GM20431 (cell line): Measurements from ENCODE around the gene CSMD2.

Experiments used
- in situ Hi-C: fragments of 300-500 bp; cut with MseI, MboI; formaldehyde crosslinking; loops from one replicate; pipeline ENCODE4 v1.15.0; 2020; ENCODE audit warnings: low sequenced_read_pairs; ENCODE audit not compliant: unreplicated experiment

CSMD2 gene

GRCh38 chr1:33792651-33793050 is 372.4 kb downstream of the CSMD2 start:
- in situ Hi-C loops: no loop called here

- in situ Hi-C loops: no loop called here
Observed at GRCh38 chr1:33792216-33792615, 372.8 kb downstream of the CSMD2 start.

- in situ Hi-C loops: no loop called here
Observed at GRCh38 chr1:33791251-33791650, 373.8 kb downstream of the CSMD2 start.

- in situ Hi-C loops: no loop called here
Observed at GRCh38 chr1:33790577-33790976, 374.5 kb downstream of the CSMD2 start.

DNA sequence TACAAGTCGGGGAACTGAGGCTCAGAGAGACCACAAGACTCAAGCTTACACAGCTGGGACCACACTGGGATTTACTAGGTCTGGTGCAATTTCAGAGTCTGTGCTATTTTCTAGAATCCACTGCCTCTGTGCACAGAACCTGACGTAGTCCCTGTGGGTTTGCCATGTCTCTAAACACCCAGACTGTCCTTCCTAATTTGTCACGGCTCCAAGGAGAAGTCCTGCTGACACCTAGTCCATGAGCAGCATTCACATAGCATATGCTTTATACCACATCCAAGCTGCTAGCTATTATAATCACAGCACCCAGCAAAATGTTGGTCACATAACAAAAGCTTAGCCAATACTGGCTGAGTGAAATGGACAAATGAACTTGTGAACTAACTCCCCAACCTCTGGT is 380.2 kb downstream of the CSMD2 start:
- in situ Hi-C loops: no loop called here

DNA sequence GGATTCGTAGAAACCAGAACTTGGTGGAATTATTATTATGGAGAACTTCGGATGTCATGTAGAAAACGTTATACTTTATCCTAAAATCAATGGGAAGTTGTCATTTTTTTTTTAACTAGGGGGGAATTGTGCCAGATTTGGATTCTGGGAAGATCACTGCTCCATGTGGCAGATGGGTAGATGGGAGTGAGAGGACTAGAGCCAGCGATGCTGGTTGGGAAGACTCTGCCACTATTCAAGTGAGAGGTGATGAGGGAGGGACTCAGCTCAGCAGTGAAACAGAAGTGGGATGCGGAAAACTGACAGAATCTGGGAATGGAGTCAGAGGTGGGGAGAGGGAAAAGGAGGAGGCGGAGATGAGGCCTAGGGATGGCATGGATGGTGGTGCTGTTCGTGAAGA is 382.3 kb downstream of the CSMD2 start:
- in situ Hi-C loops: no loop called here

GRCh38 chr1:33781652-33782051 is 383.4 kb downstream of the CSMD2 start:
- in situ Hi-C loops: no loop called here

GRCh38 chr1:33777337-33777736 is 387.7 kb downstream of the CSMD2 start:
- in situ Hi-C loops: no loop called here

DNA sequence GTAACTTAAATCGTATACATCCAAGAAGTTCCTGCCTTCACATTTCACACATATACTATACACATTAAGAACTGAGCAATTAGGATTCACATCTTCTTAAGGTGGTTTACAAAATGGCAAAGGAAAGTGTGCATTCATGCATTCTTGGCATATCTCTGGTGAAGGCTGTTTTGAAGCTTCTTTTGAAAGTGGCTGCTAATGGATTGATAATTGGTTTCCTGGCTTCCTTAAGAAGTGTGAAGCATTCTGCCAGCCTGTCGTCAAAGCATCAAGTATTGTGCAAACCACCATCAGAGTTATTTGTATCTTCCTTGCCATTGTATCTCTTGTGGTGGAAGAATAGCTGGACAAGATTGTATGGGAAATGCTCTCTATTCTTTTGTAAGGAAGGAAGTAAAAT is 396.2 kb downstream of the CSMD2 start:
- in situ Hi-C loops: no loop called here

- in situ Hi-C loops: no loop called here
Observed at GRCh38 chr1:33768106-33768505, 396.9 kb downstream of the CSMD2 start.

- in situ Hi-C loops: no loop called here
Observed at GRCh38 chr1:33764149-33764548, 400.9 kb downstream of the CSMD2 start.

DNA sequence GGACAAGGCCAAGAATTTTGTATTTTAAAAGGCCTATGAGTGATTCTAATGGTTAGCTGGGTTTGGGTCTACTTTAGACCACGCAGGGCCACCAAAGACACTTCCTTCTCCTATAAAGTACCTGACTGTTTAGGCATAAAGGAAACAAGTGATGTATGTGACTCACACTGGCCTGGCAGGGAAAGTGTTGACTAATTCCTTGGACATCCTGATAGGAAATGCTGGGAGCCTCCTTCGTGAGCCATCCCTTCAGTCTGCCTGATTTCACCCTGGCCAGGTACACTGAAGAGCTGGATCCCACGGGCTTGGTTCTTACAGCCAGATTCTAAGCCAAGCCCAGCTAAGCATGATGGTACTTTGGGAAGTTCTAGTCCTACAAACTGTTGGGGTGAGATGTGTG is 401.6 kb downstream of the CSMD2 start:
- in situ Hi-C loops: no loop called here

GRCh38 chr1:33762962-33763361 is 402.1 kb downstream of the CSMD2 start:
- in situ Hi-C loops: no loop called here

DNA sequence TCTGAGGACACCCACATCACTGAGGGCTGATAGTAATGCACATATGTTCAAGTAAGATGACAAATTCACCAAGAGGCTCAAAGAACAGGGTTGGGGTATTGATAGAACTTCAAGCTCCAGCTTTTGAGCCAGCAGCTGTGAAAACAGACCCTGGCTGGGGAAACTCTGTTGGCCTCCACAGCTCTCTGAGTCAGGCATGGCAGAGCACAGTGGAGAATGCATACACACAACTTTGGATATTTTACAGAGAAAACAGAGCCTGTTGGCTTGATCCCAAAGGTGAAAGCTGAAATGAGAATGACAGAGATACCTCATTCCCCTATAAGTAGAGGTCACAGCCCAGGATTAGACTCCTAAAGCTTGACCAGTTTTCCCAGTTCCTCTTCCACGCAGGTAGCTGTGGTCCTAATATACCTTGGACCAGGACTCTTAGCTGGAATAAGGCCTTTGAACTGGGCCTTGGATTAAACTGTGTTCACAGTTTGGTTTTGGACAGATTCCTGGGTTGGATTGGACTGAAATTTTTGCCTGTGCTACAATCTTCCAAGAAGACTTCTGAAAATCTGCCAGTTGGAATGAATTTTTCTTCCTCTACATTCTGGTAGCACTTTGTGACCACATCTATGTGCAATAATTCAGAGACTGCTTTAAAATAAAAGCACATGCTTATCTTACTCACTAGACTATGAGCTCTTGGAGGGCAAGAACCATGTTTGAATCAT is 402.8 kb downstream of the CSMD2 start:
- in situ Hi-C loops: no loop called here

DNA sequence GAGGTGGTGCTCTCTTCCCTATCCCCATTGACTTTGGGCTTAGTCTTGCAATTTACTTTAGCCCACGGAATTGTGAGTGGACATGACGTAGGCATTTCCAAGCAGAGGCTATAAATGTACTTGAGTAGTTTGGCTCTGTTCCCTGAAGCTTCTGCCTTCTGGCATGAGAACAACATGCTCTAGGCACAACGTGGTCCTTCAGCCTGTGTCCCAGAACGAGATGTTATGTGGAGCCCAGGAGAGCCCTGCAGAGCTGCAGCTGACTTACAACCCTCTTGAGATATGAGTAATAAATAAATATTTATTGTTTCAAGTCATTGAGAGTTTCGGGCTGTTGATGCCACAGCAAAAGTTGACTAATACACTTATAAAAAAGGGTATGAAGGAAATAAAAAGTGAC is 406.3 kb downstream of the CSMD2 start:
- in situ Hi-C loops: no loop called here

DNA sequence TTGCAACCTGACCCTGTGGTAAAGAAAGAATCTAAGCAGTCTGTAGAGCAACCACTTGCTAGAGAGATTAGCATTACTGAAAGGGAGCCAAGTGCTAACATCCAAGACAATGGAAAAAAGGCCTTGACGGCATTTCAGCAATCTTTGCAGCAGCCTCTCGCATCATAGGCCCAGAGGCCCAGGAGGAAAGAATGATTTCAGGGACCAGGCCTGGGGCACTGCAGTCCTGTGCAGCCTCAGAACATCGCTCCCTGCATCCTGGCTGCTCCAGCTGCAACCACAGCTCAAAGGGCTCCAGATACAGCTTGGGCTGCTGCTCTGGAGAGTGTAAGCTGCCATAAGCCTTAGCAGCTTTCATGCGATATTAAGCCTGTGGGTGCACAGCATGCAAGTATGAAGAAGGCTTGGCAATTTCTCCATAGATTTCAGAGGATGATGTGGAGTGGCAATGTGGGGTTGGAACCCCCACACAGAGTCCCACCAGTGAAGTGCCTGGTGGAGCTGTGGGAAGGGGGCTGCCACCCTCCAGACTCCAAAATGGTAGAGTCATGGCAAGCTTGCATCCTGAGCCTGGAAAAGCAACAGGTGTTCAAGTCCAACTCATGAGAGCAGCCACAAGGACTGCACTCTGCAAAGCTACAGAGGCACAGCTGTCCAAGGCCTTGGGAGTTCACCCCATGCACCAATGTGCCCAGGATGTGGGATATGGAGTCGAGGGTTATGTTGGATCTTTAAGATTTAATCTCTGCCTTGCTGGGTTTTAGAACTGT is 411.8 kb downstream of the CSMD2 start:
- in situ Hi-C loops: no loop called here

- in situ Hi-C loops: no loop called here
Observed at GRCh38 chr1:33745942-33746341, 419.1 kb downstream of the CSMD2 start.

DNA sequence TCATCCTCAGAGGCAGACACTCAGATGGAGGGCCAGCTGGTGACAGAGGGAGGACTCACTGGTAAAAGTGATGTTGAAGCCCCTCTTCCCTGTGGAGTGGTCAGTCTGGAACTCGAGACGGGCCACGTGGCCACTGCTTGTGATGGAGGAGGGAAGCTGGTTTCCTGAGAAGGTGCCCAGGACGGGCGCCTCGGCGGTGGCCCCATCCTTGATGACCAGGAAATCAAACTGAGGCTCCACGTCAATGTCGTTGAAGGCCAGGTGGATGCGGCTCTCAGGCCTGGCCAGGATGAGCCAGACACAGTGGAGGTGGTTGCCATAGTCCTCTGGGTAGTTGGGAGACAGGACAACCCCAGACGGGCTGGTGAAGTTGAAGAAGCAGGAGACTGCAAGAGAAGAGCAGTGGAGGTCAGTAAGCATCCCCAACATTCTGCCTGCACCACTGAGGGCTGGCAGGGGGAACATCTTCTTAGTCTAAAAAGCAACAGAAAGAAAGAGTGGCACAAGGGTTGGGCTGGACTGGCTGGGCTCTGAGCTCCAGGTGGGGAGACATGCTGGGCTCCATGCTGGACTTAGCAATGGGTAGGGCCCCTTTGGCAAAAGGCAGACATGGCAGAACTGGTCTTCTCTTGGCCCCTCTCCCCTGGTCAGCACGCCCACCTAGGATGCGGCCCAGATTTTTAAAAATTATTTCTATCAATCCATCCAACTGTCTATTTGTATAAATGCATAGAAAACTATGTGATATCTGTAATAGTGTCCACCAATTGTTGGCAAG is 421.6 kb downstream of the CSMD2 start:
- in situ Hi-C loops: no loop called here

DNA sequence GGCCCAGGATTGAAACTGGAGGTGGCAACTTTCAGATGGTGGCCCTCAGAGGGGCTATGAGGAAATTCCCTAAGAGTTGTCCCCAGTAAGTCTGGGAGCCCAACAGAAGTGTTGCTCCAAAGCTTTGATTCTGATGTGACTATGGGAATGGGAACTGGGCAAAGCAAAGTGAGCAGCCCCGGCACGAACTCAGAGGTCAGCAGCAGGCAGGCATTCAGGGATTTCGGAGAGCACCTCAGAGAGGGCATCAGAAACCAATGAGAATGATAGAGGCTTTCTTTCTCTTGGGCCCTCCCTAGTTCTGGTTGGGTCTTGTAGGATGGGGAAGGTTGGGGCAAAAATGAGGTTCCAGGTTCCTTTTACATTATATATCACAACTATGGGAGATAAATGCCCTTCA is 422.4 kb downstream of the CSMD2 start:
- in situ Hi-C loops: no loop called here

GRCh38 chr1:33741749-33742148 is 423.3 kb downstream of the CSMD2 start:
- in situ Hi-C loops: no loop called here
